T-helper 22 cell (primary cell): ENCODE results near the gene ANKMY1.

Experiments
- DNase-seq: peaks from one replicate; pipeline ENCODE4 v3.0.0-alpha.2; 2020; ENCODE audit warnings: low read depth

Gene ANKMY1

GRCh38 chr2:240459401-240460252 lies 98.2 kb downstream of the ANKMY1 start:
- DNase-seq, result no peak

DNA sequence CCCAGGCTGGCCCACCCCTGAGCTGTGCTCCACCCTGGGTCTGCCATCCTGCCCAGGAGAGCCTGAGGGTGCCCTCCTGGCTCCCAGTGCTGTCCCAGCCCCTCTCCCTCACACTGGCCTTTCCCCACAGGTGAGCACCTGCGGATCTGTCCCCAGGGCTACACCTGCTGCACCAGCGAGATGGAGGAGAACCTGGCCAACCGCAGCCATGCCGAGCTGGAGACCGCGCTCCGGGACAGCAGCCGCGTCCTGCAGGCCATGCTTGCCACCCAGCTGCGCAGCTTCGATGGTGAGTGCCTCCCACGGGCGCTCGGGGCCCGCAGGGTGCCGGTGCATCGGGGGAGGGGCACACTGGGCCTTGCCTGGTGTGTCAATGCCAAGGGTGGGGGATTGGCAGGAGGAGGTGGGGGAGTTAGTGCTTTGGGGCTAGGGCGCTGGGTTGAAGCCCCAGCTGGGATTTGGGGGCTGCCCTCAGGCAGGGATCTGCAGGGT lies 98.8 kb downstream of the ANKMY1 start:
- DNase-seq, result no peak

DNA sequence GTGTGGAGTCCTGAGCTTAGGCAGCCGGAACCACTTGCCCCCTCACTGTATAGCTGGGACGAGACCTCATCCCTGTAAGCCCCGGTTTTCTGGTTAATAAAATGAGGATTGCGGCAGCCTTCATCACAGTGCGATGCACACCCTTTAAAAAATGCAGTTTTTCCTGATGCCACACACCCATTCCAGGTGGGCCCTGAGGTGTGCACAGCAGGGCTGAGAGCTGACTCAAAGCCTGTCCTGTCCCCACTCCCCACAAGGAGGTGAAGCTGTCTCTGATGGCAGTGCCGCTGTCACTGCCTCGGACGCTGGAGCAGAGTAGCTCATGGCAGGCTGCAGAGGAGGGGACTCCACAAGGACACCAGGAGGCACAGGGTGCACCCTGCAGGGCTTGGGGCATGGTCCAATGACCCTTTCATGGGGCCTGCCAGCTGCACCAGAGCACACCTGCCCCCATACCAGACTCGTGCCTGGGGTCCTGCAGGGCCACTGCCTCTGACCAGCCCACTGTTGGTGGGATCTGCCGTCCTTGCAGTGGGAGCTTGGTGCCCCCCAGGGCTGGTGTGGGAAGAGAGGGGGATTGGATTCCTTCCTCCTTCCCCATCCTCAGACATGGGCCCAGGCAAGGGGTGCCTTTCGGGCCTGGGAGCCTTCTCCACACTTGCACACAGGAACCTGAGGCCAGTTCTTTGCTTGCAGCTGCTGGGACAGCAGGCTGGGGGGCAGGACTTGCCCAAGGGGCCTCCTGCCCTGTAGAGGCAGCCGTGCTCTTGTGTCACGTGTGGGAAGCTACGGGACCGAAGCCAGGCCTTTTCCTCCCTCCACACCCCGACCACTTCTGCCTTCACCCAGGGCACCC lies 99.5 kb downstream of the ANKMY1 start:
- no peak for DNase-seq

GRCh38 chr2:240457223-240458043 lies 100.4 kb downstream of the ANKMY1 start:
- no peak for DNase-seq

DNA sequence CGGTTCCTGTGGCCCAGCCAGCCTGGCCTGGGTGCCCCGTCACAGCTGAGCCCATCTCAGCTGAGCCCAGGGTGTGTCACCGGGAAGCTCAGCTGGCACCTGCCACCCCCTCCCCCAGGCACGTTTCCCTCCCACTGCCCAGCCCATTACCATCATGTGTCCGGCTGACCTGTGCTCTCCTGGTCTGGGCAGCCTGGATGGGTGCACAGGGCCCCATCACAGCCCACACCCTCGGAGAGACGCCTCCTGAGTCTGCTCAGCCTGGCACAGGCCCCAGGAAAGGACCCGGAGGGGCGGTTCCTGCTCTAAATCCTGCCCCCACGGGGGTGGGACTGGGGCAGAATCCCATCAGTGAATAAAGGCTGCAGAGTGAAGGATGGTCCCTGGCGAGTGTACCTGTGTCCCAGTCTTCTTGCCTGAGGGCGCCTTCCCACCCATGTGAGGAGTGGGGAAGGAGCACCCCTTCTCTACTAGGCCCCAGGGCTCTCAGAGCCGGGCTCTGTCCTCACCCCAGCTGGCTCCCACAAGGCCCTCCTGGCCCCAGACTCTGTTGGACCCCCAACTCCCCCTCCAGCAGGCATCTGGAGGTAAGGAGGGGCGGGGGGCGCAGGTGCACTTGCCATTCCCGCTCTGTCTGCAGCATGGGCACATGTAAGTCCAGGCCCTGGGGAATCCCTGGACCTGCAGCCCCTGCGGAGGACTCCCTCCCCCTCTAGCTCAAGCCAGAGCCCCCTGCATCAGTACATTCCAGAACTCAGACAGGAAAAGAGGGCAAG lies 101.2 kb downstream of the ANKMY1 start:
- DNase-seq, result no peak

GRCh38 chr2:240455647-240456446 lies 101.9 kb downstream of the ANKMY1 start:
- DNase-seq, result no peak

- no peak for DNase-seq
These were observed 102.5 kb downstream of the ANKMY1 start for GRCh38 chr2:240455272-240455646.

DNA sequence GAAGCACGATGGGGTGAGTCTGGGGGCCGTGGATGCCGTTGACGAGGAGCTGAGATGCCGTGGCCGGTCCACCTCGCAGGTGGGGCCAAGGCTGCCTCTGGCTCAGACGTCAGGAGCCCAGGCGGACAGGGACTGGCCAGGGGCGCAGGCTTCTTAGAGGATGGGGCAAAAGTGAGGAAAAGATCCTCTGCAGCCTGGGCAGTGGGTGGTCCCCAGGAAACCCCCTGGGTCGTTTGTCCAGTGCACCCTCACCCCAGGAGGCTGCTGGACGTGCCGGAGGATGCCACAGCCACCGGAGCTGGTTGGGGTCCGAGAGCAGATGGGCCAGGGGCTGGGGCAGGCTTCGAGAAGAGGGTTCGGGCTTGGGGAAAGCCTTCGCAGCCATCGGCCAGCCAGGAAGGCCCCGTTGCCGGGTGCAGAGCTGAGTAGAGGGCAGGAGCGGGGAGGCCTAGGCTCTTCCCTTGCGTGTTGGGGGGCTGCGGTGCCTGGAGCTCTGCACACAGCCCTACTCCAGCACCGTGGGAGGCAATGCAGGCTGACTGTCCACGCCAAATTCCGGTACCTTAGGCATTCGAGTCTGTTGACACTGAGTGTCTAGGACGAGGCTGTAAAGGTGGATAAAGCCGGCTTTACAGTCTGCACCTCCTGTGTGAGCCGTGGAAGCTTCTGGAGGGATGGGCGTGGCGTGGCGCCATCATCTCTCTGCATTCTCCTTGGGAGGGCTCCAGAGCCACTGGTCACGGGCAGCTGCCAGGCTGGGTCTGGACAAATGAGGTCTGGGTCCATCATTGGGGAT lies 103.5 kb downstream of the ANKMY1 start:
- no peak for DNase-seq

DNA sequence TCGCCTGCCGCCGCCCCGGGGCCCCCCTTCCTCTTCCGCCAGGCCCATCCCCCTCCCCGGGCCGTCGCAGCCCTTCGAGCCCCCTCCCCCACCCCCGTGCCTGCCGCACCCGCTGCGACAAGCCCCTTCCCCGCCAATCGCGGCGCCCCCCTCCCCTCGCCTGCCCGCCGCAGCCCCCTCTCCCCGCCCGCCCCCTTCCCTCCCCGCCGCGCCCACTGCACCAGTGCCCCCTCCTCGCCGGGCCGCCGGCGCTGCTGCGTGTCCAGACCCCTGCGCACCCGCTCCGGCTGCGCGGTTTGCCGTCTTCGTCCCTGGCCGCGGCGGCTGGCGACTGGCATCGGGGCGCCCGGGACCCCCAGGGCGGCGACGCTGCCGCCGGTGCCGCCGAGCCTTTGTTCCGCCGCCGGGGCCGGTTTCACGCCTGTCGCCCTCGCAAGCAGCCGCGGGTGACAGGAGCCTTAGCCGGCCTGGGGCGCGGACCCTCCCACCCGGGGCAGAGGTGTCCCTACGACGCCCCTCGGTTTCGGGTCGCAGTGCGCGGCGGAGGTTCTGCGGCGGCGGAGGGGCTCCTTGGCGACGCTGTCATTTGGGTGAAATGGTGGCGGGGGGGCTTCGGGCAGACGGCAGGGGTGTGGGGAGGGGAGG lies 104.2 kb downstream of the ANKMY1 start:
- DNase-seq, result no peak

GRCh38 chr2:240452462-240453256 lies 105.1 kb downstream of the ANKMY1 start:
- no peak for DNase-seq

- DNase-seq, result no peak
These were observed 105.9 kb downstream of the ANKMY1 start for GRCh38 chr2:240451791-240452461.

- no peak for DNase-seq
These were observed 106.6 kb downstream of the ANKMY1 start for GRCh38 chr2:240451108-240451611.

DNA sequence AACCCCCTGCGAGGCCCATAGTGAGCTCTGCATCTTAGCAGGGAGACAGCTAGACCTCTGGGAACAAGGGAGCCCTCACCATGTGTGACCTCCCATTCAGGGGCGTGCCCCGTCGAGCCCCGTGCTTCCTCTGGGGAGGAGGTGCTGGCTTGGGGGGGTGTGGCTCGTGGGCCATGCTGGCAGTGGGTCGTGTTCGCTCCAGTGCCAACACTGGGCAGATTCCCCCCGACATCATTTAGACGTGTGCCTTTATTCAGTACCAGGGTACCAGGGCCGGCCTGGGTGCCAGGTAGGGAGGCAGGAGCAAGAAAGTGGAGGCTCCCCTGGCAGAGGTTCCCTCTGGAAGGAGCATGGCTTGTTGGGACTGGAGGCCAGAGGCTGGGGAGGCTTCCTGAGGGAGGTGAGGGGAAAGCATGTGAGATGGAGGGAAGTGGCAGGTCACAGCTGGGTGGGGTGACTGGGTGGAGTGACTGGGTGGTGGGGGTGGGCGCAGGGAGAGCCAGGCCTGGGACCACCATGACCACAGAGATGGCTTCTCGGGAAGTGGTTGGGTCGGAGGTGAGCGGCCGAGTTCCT lies 107.2 kb downstream of the ANKMY1 start:
- DNase-seq, result no peak

- no peak for DNase-seq
These were observed 107.8 kb downstream of the ANKMY1 start for GRCh38 chr2:240449764-240450531.

- no peak for DNase-seq
These were observed 109.2 kb downstream of the ANKMY1 start for GRCh38 chr2:240448387-240449274.
